CD4-positive, alpha-beta T cell treated with Interleukin-12 subunit alpha and Interleukin-12 subunit beta, for 1 hour (primary cell): ENCODE measurements around the gene PTGDS.

Source experiments
- DNase-seq: peaks from one replicate; pipeline ENCODE4 v3.0.0-alpha.2; 2020

The PTGDS gene

DNA sequence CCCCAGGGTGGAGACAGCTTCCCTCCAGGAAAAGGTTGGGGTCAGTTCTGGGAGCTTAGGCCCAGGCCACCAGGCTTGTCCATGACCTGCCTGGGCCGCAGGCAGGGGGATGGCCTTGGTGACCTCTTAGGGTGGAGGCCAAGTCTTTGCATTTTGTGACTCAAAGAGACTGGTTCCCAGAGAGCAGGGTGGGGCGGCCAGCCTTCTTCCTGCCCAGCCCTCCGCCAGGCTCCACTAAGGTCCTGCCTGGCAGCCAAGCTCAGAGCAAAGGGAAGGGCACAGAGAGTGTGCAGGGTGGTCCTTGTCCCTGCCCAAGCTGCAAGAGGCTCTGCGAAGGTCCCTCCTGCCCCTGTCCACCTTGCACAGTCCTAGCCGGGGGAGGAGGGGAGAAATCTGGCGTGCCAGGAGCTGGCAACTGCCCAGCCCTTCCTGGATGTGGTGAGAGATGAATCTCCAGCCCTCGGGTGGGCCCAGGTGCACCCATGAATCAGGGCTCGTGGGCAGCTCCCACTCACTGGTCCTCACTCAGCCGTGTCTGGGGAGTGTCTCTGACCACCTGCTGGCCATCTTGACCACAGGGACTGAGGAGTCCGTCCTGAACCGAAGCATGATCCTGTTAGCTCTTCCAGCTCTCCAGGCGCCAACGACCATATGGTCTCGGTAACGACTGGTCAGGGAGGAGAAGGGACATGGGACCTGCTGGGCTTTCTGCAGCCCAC is 2.3 kb upstream of the PTGDS start:
- DNase-seq = no peak

DNA sequence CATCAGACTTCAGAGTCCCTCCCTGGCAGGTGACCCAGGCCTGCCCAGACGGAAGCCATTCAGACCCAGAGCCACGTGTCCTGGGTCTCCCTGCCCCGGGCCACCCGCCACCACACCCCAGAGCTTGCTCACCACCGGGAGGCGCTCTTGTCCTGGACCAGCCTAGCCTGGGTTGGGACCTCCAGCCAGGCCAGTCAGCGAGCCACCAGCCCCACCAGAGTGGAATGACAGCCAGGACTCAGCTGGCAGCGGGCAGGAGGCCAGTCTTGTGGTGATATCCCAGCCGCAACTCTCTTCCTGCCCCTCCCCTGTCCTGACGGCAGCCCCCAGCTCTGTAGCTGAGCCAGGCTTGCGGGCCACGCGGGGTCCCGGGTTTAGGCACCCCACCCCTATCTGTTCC is 1.7 kb upstream of the PTGDS start:
- peak; percentile 43 for DNase-seq

DNA sequence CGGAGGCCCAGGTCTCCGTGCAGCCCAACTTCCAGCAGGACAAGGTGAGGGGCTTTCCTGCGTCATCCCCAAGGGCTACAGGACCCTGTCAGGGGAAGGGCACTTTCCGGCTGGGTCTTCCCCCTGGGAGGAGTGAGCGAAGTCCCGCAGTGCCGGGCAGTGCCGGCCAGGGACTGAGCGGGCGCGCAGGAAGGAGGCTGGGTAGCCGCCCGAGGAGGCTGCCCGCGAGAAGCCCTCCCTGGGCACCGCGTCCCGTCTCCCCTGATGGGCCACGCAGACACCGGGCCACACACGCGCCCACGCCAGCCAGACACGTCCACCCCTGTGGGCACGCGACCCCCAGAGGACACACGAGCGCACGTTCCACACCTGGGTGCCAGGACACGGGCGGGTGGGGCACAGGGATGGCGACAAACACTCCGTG is 357 bp downstream of the PTGDS start:
- DNase-seq = no peak

DNA sequence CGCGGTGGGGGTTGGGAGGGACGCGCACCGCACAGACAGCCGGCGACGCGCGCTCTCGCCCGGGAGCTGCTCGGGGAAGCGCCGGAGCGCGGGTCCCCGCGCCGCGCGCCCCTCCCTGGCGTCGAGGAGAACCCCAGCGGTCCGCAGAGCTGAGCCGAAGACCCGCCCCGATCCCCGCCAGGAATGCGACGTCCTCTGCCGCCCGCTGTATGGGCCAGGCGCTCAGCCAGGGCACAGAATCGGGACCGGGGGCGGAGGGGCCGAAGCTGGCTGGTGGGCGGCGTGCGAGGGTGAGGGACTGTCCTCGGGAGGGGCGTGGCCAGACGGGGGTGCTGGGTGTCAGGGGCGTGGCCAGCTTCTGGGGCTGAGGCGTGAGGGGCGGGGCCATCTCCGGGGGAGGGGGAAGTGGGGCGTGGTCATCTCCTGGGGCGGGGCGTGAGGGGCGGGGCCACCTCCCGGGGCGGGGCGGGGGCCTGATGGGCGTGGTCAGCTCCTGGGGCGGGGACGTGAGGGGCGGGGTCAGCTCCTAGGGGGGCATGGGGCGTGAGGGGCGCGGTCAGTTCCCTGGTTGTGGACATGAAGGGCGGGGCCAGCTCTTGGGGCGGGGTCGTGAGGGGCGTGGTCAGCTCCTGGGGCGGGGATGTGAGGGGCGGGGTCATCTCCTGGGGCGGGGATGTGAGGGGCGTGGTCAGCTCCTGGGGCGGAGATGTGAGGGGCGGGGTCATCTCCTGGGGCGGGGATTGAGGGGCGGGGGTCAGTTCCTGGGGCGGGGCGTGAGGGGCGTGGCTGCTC is 965 bp downstream of the PTGDS start:
- peak; percentile 77 for DNase-seq

DNA sequence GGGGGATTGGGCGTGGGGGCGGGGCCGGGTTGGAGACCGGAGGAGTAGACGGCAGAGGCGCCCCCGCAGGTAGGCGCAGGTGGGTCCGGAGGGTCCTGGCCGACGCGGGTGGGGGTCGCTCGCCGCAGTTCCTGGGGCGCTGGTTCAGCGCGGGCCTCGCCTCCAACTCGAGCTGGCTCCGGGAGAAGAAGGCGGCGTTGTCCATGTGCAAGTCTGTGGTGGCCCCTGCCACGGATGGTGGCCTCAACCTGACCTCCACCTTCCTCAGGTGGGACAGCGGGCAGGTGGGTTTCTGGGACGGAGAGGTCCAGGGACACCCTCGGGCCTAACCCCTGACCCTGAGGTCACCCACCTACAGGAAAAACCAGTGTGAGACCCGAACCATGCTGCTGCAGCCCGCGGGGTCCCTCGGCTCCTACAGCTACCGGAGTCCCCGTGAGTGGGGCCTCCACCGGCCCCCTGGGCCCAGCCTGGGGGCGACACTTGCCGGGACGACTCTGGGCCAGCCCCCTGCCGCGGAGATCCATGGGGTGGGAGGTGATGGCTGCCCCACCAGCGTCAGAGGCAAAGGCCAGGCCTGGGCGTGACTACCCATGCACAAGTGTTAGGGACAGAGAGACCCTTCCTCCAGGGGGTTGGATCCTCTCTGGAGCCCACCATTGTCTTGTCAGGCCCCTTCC is 1.7 kb downstream of the PTGDS start:
- DNase-seq = no peak

DNA sequence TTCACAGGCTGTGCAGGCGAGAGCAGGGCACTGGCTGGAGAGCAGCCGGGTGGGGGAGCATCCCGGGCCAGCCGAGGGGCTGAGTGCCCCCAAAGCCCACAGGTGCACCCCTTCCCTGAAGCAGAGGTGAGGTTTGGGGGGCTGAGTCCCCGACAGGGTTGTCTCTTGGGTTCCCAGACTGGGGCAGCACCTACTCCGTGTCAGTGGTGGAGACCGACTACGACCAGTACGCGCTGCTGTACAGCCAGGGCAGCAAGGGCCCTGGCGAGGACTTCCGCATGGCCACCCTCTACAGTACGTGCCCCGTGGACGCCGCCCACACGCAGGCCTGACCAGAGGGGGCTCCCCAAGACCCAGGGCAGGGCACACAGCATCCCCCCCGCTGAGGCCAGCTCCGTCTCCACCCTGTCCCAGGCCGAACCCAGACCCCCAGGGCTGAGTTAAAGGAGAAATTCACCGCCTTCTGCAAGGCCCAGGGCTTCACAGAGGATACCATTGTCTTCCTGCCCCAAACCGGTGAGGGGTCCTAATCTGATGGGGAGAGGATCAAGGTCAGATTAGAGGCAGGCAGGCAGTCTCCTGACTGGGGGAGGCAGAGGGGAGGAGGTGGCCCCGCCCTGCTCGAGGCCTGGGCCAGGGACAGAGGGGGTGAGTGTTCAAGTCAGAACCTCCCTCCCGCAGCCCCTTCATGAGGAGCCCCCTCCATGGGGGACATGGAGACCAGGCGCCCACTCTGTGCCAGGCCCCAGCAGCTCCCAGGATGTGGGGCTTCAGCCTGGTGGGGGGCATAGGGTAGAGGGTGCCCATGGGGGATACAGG is 2.7 kb downstream of the PTGDS start:
- no peak for DNase-seq

DNA sequence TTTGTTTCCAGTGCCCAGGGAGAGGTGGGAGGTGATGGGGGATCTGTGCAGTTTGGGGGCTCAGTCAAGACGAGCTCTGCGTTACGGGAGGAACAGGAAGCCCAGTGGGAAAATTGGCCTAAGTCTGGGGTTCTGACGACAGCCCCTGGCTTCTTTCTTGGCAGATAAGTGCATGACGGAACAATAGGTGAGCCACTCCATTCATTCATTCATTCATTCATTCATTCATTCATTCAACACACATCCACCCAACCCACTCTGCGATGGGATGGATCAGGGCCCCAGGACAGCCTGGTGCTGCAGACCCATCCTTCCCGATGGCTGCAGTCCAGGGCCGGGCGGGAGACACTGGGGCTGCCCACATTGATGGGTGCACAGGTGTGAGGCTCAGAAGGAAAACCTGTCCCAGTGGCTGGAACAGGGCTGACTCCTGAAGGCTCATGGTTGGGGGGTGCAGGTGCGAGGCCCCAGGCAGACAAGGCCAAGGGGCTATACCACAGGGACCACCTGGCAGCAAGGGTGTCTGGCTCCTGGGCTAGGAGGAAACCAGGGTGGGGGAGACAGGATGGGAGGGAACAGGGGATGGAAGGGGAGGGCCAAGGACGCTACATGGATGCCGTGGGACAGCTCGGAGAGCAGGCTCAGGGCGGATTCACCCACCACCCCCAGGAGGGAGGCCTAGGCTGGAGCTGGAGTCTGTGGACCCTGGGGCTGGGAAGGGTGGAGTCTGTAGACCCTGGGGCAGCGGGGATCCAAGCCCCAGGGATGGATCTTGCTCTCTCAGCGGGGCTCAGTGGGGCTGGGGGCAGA is 3.6 kb downstream of the PTGDS start:
- no peak for DNase-seq

DNA sequence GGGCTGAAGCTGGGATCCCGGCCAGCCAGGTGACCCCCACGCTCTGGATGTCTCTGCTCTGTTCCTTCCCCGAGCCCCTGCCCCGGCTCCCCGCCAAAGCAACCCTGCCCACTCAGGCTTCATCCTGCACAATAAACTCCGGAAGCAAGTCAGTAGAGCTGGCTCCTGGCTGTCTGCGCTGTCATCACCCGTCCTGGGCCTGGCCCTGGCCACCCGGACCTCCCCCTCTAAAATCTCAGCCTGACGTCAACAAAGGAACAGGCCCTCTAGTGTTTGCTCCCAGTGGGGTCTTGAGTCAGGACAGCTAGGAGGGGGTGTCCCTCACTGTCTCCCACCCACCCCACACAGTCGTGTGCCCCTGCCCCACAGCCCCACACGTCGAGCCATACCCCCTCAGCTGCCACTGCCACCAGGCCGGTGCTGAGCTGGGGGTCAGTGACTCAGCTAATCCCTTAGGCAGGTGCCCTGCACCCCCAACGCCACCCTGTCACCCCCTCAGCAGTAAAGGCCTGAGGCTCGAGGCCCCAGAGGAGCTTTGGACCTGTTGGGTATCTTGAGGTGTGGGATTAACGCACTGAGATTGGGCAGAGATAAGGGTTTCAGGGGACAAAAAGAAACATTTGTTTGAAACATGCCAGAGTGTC is 4.4 kb downstream of the PTGDS start:
- no peak for DNase-seq

DNA sequence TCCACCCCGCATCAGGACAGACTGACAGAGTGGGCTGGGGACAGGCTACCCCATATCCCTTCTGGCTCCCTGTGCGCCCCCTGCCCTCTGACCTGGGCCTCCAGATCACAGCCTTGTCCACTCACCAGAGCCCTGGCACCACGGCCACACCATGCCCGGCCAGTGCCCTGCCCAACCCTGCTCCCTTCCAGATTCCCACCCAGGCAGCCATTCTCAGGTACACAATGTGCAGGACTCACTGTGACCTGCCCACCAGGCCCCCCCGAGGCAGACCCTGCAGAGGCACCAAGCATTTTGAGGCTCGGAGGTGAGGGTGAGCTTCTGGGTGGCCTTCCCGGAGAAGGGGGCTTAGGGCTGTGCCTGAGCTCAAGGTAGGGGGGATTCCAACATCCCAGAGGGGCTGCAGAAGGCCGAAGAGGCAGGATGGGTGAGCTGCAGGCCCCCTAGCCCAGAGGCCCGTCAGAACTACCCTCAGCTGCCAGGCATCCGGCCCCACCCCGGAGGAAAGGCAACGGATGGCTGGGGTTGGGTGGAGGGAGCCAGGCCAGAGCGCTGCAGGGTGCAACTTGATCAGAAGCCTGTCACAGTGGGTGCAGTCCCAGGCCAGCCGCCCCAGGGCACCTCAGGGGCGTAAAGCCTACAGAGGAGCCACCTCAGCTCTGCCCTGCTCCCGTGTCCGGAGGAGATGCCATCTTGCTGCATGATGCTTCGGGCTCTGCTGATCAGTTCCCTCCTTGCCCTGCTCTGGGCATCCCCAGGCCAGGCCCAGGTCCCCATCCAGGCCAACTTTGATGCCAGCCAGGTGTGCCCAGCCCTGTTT is 5.1 kb downstream of the PTGDS start, which contains the start of gene LCNL1:
LCNL1 (plus strand) TSS at position 762 of the 820 bp plus-strand sequence. CDS start 594 bp downstream, outside the sequence.
- no peak for DNase-seq

DNA sequence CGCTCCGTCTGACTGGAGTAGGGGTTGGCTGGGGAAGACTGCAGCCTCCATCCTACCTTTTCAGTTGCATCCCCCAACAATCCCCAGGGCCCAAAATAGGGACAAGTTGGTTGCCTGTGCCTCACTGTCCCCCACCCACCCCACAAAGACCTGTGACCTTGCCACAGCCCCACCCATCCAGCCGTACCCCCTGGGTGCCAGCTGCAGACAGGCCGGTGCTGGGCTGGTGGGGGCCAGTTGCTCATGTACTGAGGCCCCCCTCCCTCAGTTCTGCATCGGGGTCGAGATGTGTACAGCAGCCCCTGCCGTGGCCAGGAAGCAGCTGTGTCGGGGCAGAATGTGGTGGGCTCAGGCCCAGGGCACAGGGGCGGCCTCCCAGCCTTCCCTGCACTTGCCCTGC is 5.9 kb downstream of the PTGDS start:
- DNase-seq = no peak

DNA sequence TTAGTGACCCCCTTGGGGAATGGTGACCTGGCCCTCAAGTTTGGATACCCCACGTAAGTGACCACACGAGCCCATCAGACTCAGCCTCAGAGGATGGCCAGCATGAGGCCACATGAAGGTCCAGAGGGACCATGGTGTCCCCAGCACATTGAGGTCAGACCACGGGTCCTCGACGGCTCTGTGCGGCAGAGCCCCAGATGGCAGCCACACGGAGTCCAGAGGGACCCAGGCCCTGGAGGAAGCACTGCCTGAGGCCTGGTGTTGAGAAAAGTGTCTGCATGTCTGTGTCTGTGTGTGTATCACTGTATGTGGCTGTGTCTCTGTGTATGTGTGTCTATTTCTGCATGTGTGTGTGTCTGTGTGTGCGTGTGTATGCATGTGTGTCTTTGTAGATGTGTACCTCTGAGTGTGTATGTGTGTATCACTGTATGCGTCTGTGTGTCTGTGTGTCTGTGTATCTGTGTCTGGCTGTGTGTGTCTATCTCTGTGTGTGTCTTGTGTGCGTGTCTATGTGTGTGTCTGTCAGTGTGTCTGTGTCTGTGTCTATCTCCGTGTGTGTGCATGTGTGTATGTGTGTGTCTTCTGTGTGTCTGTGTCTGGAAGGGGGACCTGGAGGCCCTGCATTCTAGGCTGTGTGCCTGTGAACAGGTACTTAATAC is 6.5 kb downstream of the PTGDS start:
- no peak for DNase-seq

DNA sequence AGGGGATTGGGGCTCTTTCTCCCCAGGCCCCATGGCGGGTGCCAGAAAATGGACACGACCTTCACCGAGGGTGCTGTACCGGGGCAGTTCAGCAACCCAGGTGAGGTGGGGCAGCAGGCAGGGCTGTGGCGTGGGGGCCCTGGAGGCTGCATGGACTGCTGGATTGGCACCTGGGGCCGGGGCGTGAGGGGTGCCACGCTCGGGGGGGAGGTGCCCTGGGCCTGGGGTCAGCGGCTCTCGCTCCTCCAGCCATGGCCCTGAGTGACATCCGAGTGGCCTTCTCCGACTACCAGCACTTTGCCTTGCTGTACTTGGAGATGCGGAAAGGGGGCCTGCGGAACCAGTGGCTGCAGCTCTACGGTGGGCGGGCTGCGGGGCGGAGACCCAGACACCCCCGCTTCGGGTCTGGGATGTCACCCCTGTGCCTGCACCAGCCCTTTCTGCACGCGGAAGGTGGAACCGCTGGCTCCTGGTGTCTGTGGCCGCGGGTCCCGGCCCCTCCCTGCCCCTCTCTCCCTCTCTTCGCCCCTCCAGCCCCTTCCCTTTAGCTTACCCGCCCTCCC is 7.2 kb downstream of the PTGDS start:
- no peak for DNase-seq

DNA sequence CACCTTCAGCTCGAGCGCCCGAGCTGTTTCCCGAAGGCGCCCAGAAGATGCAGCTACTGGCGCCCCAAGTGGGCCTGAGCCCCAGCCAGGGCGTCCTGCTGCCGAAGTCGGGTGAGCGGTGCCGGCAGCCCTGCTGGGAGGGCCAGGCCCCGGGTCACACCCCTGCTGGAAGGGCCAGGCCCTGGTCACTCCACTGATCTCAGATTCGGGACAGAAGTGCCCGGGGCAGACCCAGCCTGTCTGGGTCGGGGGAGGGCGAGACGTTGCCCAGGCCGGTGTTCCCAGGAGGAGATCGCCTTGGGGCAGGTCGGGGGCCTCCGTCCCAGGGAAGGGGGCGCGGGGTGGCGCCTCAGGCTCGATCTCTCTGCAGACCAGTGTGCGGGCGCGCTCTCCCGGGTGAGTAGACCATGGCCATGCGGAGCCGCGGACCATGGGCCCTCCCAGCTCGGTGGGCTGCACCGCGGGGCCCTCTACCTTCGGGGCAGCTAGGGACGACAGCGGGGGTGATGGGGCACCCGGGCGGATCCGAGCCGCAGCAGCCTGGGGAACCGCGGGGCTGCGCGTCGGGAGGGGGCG is 7.8 kb downstream of the PTGDS start:
- DNase-seq = no peak

DNA sequence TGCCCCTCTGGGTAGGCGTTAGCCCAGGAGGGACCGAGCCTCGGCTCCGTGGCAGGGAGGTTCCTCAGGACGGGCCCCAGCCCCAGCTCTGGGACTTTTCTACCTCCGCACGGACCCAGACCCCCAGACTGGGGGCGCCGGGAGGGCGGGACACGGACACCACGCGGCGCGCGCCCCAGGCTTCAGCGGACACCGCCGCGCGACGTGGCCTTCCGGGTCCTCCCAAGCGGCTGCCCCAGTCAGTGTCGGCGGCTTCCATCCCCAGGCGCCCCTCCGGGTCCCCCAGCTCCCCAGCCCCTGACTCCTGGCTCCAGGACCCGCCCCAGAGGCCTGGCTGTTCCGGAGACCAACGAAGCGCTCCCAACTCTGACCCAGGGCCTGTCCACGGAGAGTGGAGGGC is 8.5 kb downstream of the PTGDS start:
- no peak for DNase-seq

DNA sequence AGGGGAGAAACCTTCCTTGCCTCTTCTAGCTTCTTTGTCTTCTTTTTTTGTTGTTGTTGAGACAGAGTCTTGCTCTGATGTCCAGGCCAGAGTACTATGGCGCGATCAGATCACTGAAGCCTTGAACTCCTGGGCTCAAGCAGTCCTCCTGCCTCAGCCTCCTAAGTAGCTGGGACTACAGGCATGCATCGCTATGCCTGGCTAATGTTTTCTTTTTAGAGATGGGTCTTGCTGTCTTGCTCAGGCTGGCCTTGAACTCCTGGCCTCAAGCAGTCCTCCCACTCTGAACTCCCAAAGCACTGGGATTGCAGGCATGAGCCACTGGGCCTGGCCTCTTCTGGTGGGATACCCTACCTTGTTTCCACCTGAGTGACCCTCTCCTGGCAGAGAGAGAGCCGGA is 11.6 kb downstream of the PTGDS start:
- DNase-seq = no peak

DNA sequence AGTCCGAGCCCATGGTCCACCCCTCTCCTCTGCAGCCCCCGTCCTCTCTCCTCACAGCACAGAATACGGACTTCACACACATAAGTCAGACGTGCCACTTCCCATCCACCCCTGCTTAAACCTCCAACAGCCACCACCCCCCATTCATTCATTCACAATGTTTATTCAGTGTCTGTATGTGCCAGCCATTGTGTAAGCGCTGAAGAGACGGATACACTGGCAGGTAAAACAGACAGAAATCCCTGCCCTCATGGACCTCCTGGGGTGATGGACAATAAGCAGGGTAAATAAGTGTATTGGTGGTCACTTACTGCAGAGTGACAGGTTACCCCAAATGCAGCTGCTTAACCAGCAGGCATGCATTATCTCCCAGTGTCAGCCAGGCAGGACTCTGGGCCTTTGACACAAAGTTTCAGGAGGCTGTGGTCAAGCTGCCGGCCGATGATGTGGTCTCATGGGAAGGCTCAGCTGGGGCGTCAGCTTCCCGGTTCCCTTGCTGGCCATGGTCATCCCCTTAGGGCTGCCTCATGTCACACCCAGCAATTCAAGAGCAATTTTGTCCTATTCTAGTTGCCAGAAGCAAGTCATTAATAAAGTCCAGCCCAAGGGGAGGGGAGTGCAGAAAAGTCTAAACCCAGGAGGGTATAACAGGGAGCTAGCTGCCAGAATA is 13.1 kb downstream of the PTGDS start:
- no peak for DNase-seq

DNA sequence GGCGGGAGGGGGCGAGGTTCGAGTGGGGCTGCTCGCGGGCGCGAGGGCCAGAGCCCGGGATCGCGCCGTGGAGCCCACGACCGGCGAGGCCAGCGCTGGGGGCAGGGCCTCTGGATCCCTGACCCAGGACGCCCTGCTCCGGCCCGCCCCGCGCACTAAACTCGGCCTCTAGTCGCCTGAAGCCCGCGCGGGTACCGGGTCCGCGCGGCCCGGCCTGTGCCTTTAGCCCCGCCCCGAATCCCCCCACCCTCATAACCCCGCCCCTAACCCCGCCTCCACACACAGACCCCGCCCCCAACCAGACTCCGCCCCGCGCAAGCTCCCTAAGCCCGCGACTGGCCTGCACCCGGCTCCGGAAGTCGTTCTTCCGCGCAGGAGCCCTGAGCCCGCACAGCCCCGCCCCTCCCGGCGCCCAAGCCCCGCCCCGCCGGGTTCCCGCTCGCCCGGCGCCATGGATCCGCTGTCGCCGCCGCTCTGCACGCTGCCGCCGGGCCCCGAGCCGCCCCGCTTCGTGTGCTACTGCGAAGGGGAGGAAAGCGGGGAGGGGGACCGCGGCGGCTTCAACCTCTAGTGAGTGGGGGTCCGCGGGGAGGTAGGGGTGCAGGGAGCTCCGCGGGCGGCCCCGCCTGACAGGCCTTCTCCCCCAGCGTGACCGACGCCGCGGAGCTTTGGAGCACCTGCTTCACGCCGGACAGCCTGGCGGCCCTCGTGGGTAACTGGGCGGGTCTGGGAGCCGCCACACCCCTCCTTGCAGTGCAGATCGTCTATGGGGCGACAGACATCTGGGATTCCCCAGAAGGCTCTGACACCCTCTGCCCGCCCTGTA is 14.9 kb downstream of the PTGDS start, which contains the start of gene PAXX:
PAXX (plus strand) TSS at position 430 of the 826 bp plus-strand sequence; CDS start at position 452, 22 bp downstream.
- peak; percentile 95 for DNase-seq
